AG09319 (cell line): ENCODE data around the gene MOB3A.

Experiments
- DNase-seq: peaks from one replicate; pipeline ENCODE4 v3.0.0-alpha.2; 2010; ENCODE audit warnings: low read depth; ENCODE audit errors: extremely low read depth
- CTCF ChIP-seq: IDR thresholded peaks from 2 replicates; pipeline ENCODE4 v1.5.1; 2011; ENCODE audit warnings: low read depth, mild to moderate bottlenecking, inconsistent platforms, low read length, moderate library complexity

The MOB3A gene

GRCh38 chr19:2051773-2052704, 44.1 kb downstream of the MOB3A start:
- DNase-seq = no peak
- no peak for TF ChIP-seq CTCF

- DNase-seq = peak; percentile 59
- TF ChIP-seq CTCF = peak; percentile 41
Measured at GRCh38 chr19:2050991-2051772, 44.9 kb downstream of the MOB3A start, which contains the start of gene MKNK2. Gene MKNK2, minus strand, starts transcription at chr19:2051244. Its CDS starts 393 bp downstream, at chr19:2050851.

GRCh38 chr19:2050349-2050990, 45.7 kb downstream of the MOB3A start:
- no peak for DNase-seq

GRCh38 chr19:2049741-2050348, 46.3 kb downstream of the MOB3A start:
- no peak for TF ChIP-seq CTCF
- no peak for DNase-seq

More at GRCh38 chr19:2050349-2050990, 45.7 kb downstream of the MOB3A start:
- no peak for TF ChIP-seq CTCF

GRCh38 chr19:2048959-2049740, 47.0 kb downstream of the MOB3A start:
- no peak for DNase-seq
- no peak for TF ChIP-seq CTCF

GRCh38 chr19:2048104-2048958, 47.8 kb downstream of the MOB3A start:
- DNase-seq = no peak

More at GRCh38 chr19:2048104-2048958, 47.8 kb downstream of the MOB3A start:
- no peak for TF ChIP-seq CTCF
